Activated T-cell treated with anti-CD3 and anti-CD28 coated beads for 24 hours (primary cell): ENCODE results near the gene LIPH.
A peak's percentile ranks its signal among the peaks of the same experiment; 100 is the strongest.

Source experiments
- DNase-seq: peaks from one replicate; pipeline ENCODE4 v3.0.0-alpha.2; 2020; ENCODE audit warnings: low read depth

LIPH gene

GRCh38 chr3:185539934-185540333 is 12.5 kb downstream of the LIPH start:
- DNase-seq = no peak

- DNase-seq = peak; percentile 16
These were observed 14.9 kb downstream of the LIPH start for GRCh38 chr3:185537369-185537970.

- DNase-seq = no peak
These were observed 17.9 kb downstream of the LIPH start for GRCh38 chr3:185534511-185534910.

- DNase-seq = no peak
These were observed 19.5 kb downstream of the LIPH start for GRCh38 chr3:185532901-185533300.

GRCh38 chr3:185530856-185531255 is 21.5 kb downstream of the LIPH start:
- DNase-seq = no peak

- no peak for DNase-seq
These were observed 23.9 kb downstream of the LIPH start for GRCh38 chr3:185528532-185528931.

GRCh38 chr3:185527364-185527763 is 25.0 kb downstream of the LIPH start:
- DNase-seq = no peak

GRCh38 chr3:185526349-185526951 is 25.9 kb downstream of the LIPH start:
- no peak for DNase-seq

- DNase-seq = no peak
These were observed 30.8 kb downstream of the LIPH start for GRCh38 chr3:185521349-185522138.

GRCh38 chr3:185519021-185519420 is 33.4 kb downstream of the LIPH start:
- DNase-seq = no peak

GRCh38 chr3:185517387-185518130 is 34.8 kb downstream of the LIPH start:
- no peak for DNase-seq

- no peak for DNase-seq
These were observed 40.7 kb downstream of the LIPH start for GRCh38 chr3:185511711-185512110.

GRCh38 chr3:185508335-185508991 is 43.9 kb downstream of the LIPH start:
- DNase-seq = no peak

GRCh38 chr3:185507883-185508282 is 44.5 kb downstream of the LIPH start:
- DNase-seq = no peak

GRCh38 chr3:185504636-185505035 is 47.8 kb downstream of the LIPH start:
- DNase-seq = no peak

GRCh38 chr3:185503521-185503920 is 48.9 kb downstream of the LIPH start:
- no peak for DNase-seq

- DNase-seq = no peak
These were observed 49.4 kb downstream of the LIPH start for GRCh38 chr3:185502987-185503386.

GRCh38 chr3:185498503-185499396 is 53.6 kb downstream of the LIPH start, which contains the start of gene TMEM41A:
Gene TMEM41A, minus strand, starts transcription at chr3:185499035. Its CDS starts 74 bp downstream, at chr3:185498961.
- DNase-seq = peak; percentile 85

- DNase-seq = no peak
These were observed 62.1 kb downstream of the LIPH start for GRCh38 chr3:185490241-185490640.

GRCh38 chr3:185489462-185489861 is 62.9 kb downstream of the LIPH start:
- no peak for DNase-seq

- no peak for DNase-seq
These were observed 63.9 kb downstream of the LIPH start for GRCh38 chr3:185488465-185488864.
